ENCODE measurements around the gene ZNF70.

ZNF70 gene

DNA sequence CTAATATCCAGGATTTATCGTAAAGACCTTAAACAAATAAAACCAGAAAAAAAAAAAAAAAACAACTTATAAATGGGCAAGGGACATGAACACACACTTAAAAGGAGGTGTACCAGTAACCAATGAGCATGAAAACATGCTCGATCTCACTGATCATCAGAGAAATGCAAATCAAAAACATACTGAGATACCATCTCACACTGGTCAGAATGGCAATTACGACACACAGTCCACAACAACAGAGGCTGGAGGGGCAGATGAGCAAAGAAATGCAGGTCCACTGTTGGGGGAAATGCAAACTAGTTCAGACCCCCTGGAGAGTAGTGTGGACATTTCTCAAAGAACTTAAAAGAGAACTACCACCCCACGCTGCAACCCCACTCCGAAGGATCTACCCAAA is 46.9 kb downstream of the ZNF70 start:
- peaks cover 85% of the 10 kb centered on the region for H3K36me3 ChIP-seq (ENCODE audit: control insufficient read depth, insufficient read depth, low read length)
- 92% methylated on average over 4 of the region's 5 CpGs; no CpG with 5 or more reads in 1 of the 2 experiments for WGBS, 2 experiments (ENCODE audit: insufficient coverage in 2 of 2)

DNA sequence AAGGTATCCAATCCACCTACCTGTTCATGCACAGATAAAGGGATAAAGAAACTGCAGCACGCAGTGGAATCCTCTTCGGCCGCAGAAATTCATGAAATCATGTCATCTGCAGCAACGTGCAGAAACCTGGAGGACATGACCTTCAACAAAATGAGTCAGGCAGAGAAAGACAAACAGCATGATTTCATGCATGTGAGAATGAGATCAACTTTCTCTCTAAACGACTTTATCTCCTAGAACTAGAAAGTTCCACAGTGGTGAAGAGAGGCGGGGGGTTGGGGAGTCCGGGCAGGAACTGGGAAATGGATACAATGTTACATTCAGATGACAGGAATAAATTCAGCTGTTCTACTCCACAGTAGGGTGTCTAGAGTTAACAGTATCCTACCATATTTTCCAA is 50.2 kb downstream of the ZNF70 start:
- H3K9me3 ChIP-seq (ENCODE audit: control insufficient read depth, low read length), result no peaks in the 10 kb centered on the region
- peaks cover 3% of the 10 kb centered on the region for H3K4me1 ChIP-seq (ENCODE audit: control insufficient read depth, insufficient read depth, low read length, poor library complexity, severe bottlenecking)
- peaks cover 64% of the 10 kb centered on the region for H3K36me3 ChIP-seq (ENCODE audit: control insufficient read depth, insufficient read depth, low read length)
- H3K27ac ChIP-seq (ENCODE audit: low read depth, low read length, severe bottlenecking), result no peak overlapping the region
- H3K4me3 ChIP-seq (ENCODE audit: extremely low read depth, insufficient read depth, low read length, poor library complexity, severe bottlenecking), result no peak overlapping the region
- 99 to 100% methylated on average over 4 to 5 of the region's 7 CpGs for WGBS, 2 experiments (ENCODE audit: insufficient coverage in 2 of 2)

More for the DNA sequence above, 46.9 kb downstream of the ZNF70 start:
- no peak overlapping the region for H3K4me3 ChIP-seq (ENCODE audit: extremely low read depth, insufficient read depth, low read length, poor library complexity, severe bottlenecking)
- no peaks in the 10 kb centered on the region for H3K9me3 ChIP-seq (ENCODE audit: control insufficient read depth, low read length)
- H3K27ac ChIP-seq (ENCODE audit: low read depth, low read length, severe bottlenecking), result no peak overlapping the region
- H3K4me1 ChIP-seq (ENCODE audit: control insufficient read depth, insufficient read depth, low read length, poor library complexity, severe bottlenecking), result peaks cover 3% of the 10 kb centered on the region

DNA sequence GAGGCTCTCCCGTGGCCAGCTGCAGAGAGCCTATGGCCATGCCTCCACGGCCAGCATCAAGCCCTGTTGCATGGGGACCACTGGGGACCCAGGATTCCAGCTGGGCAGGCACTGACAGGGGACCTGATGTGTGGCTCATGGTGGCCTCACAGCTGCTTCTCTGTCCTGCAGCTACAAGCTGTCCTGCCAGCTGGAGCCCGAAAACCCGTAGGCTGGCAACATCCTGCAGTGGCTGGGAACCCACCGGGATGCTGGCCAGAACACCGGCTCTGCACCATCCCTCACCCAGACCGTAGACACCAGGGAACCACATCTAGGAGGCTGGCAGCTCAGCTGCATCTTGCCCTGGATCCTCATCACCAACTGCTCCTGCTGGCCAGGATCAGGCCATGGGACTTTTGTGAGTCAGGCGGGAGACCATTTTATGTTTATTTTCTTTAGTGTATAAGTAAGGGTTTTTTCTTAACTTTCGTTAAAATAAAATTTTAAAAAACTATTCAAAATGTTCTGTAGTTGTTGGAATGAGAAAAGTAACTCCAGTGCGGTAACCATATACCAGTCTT is 52.2 kb downstream of the ZNF70 start:
- Histone ChIP-seq H3K4me3 (ENCODE audit: extremely low read depth, insufficient read depth, low read length, poor library complexity, severe bottlenecking) (no peak overlapping the region), H3K9me3 (ENCODE audit: control insufficient read depth, low read length) (no peaks in the 10 kb centered on the region), H3K27ac (ENCODE audit: low read depth, low read length, severe bottlenecking) (no peak overlapping the region), H3K4me1 (ENCODE audit: control insufficient read depth, insufficient read depth, low read length, poor library complexity, severe bottlenecking) (peaks cover 3% of the 10 kb centered on the region), H3K36me3 (ENCODE audit: control insufficient read depth, insufficient read depth, low read length) (peaks cover 64% of the 10 kb centered on the region)
- 97 to 98% methylated on average over 6 to 7 of the region's 10 CpGs for WGBS, 2 experiments (ENCODE audit: insufficient coverage in 2 of 2)

DNA sequence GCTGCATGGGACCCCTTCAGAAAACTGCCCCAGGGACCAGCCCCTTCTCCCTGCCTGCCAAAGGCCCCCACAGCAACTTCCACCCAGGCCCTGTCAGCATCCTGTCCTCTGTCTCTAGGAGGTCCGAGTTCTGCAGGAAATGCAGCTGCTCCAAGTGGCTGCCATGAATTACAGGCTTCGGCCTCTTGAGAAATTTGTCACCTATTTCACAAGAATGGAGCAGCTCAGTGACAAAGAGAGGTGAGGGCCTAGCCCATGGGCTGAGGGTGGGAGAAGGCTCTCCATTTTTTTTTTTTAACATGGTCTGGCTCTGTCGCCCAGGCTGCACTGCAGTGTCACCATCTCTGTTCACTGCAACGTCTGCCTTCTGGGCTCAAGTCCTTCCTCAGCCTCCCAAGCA is 52.8 kb downstream of the ZNF70 start:
- H3K4me1 ChIP-seq (ENCODE audit: control insufficient read depth, insufficient read depth, low read length, poor library complexity, severe bottlenecking), result peaks cover 3% of the 10 kb centered on the region
- peaks cover 65% of the 10 kb centered on the region for H3K36me3 ChIP-seq (ENCODE audit: control insufficient read depth, insufficient read depth, low read length)

GRCh38 chr22:23697031-23697970 is 53.6 kb downstream of the ZNF70 start:
- 90 to 97% methylated on average over 5 to 7 of the region's 11 CpGs for WGBS, 2 experiments (ENCODE audit: insufficient coverage in 2 of 2)
- Histone ChIP-seq H3K4me3 (ENCODE audit: extremely low read depth, insufficient read depth, low read length, poor library complexity, severe bottlenecking) (no peak overlapping the region), H3K9me3 (ENCODE audit: control insufficient read depth, low read length) (no peaks in the 10 kb centered on the region), H3K4me1 (ENCODE audit: control insufficient read depth, insufficient read depth, low read length, poor library complexity, severe bottlenecking) (peaks cover 3% of the 10 kb centered on the region), H3K27ac (ENCODE audit: low read depth, low read length, severe bottlenecking) (no peak overlapping the region), H3K36me3 (ENCODE audit: control insufficient read depth, insufficient read depth, low read length) (peaks cover 67% of the 10 kb centered on the region)

More for the DNA sequence above, 52.8 kb downstream of the ZNF70 start:
- no peak overlapping the region for H3K27ac ChIP-seq (ENCODE audit: low read depth, low read length, severe bottlenecking)
- H3K9me3 ChIP-seq (ENCODE audit: control insufficient read depth, low read length), result no peaks in the 10 kb centered on the region
- WGBS, 2 experiments (ENCODE audit: insufficient coverage in 2 of 2), result 87 to 92% methylated on average over 4 of the region's 4 CpGs
- H3K4me3 ChIP-seq (ENCODE audit: extremely low read depth, insufficient read depth, low read length, poor library complexity, severe bottlenecking), result no peak overlapping the region

DNA sequence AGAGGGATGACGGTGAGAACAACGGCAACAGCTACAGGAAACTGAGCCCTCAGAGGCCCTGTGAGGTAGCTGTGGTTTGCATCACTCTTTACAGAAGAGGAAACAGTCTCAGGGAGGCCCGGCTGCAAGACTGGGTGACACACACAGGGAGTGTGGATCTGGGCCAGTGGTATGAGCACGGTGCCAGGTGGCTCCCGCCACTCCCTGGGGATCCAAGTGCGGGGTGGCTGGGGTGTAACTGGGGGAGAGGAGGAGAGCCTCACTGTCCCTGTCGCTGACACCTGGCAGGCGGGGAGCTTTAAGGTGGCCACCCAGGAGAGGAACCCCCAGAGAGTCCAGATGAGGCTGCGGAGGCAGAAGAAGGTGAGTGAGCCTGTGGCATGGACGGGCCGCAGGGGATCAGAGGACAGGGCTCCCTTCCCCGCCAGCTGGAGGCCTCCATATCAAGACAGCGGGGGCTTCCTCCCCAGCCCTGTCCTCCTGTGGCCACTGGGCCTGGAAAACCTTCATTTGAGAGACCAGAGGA is 54.5 kb downstream of the ZNF70 start:
- WGBS, 2 experiments (ENCODE audit: insufficient coverage in 2 of 2), result 96% methylated on average over 11 to 13 of the region's 13 CpGs
- Histone ChIP-seq H3K27ac (ENCODE audit: low read depth, low read length, severe bottlenecking) (no peak overlapping the region), H3K9me3 (ENCODE audit: control insufficient read depth, low read length) (no peaks in the 10 kb centered on the region), H3K4me1 (ENCODE audit: control insufficient read depth, insufficient read depth, low read length, poor library complexity, severe bottlenecking) (peaks cover 2% of the 10 kb centered on the region), H3K4me3 (ENCODE audit: extremely low read depth, insufficient read depth, low read length, poor library complexity, severe bottlenecking) (no peak overlapping the region), H3K36me3 (ENCODE audit: control insufficient read depth, insufficient read depth, low read length) (peaks cover 65% of the 10 kb centered on the region)

GRCh38 chr22:23695571-23696325 is 55.2 kb downstream of the ZNF70 start:
- H3K4me1 ChIP-seq (ENCODE audit: control insufficient read depth, insufficient read depth, low read length, poor library complexity, severe bottlenecking), result no peaks in the 10 kb centered on the region
- no peaks in the 10 kb centered on the region for H3K9me3 ChIP-seq (ENCODE audit: control insufficient read depth, low read length)
- 94 to 96% methylated on average over 17 to 18 of the region's 19 CpGs for WGBS, 2 experiments (ENCODE audit: insufficient coverage in 2 of 2)
- peaks cover 65% of the 10 kb centered on the region for H3K36me3 ChIP-seq (ENCODE audit: control insufficient read depth, insufficient read depth, low read length)
- H3K27ac ChIP-seq (ENCODE audit: low read depth, low read length, severe bottlenecking), result no peak overlapping the region
- H3K4me3 ChIP-seq (ENCODE audit: extremely low read depth, insufficient read depth, low read length, poor library complexity, severe bottlenecking), result no peak overlapping the region

DNA sequence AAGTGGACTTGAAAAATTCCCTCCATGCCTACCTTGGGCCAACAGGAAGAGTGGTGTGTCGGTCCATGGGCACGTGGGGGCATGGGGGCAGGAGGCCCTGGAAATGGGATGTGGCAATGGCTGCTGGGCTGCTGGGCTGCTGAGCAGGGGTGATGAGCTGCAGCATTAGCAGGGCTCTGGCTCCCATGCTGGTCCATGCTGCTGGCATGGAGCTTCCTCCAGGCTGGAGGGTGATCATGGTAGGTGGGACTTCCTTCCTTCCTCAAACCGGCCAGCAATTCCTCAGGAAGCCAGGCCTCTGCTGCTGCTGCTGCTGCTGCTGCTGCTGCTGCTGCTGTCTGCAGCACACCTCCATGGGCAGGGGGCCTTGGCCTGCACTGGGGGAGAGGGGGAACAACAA is 55.8 kb downstream of the ZNF70 start:
- Histone ChIP-seq H3K36me3 (ENCODE audit: control insufficient read depth, insufficient read depth, low read length) (peaks cover 65% of the 10 kb centered on the region), H3K4me1 (ENCODE audit: control insufficient read depth, insufficient read depth, low read length, poor library complexity, severe bottlenecking) (no peaks in the 10 kb centered on the region), H3K4me3 (ENCODE audit: extremely low read depth, insufficient read depth, low read length, poor library complexity, severe bottlenecking) (no peak overlapping the region), H3K27ac (ENCODE audit: low read depth, low read length, severe bottlenecking) (no peak overlapping the region), H3K9me3 (ENCODE audit: control insufficient read depth, low read length) (no peaks in the 10 kb centered on the region)
- 95% methylated on average over 3 of the region's 3 CpGs; no CpG with 5 or more reads in 1 of the 2 experiments for WGBS, 2 experiments (ENCODE audit: insufficient coverage in 2 of 2)

- peaks cover 61% of the 10 kb centered on the region for H3K36me3 ChIP-seq (ENCODE audit: control insufficient read depth, insufficient read depth, low read length)
- no peak overlapping the region for H3K4me3 ChIP-seq (ENCODE audit: extremely low read depth, insufficient read depth, low read length, poor library complexity, severe bottlenecking)
- no peaks in the 10 kb centered on the region for H3K9me3 ChIP-seq (ENCODE audit: control insufficient read depth, low read length)
- WGBS, 2 experiments (ENCODE audit: insufficient coverage in 2 of 2), result 96 to 98% methylated on average over 10 of the region's 11 CpGs
- H3K27ac ChIP-seq (ENCODE audit: low read depth, low read length, severe bottlenecking), result no peak overlapping the region
- H3K4me1 ChIP-seq (ENCODE audit: control insufficient read depth, insufficient read depth, low read length, poor library complexity, severe bottlenecking), result no peaks in the 10 kb centered on the region
Observed at GRCh38 chr22:23693979-23694680, 56.8 kb downstream of the ZNF70 start.

Data from mesodermal cell (in vitro differentiated cells).